SK-N-SH (cell line): ENCODE measurements around the gene DCX. TPM values are rescaled to one million over a fixed set of nuclear protein-coding genes. Genes with fewer than 3 reads are reported as not detected.

Experiments
- CTCF ChIA-PET: fragments of 300-600, 350-600 bp; formaldehyde crosslinking; extraction: SDS; loops from one replicate; lab custom pipeline; 2021; lab: Yijun Ruan, JAX
- POLR2A ChIA-PET: fragments of 350-600 bp; sonication (Branson Sonifier 250); formaldehyde crosslinking; extraction: SDS; loops from one replicate; lab custom pipeline; 2020; ENCODE audit warnings: antibody characterized with exemption, inconsistent platforms; lab: Yijun Ruan, JAX
- DNase-seq: peaks from one replicate; pipeline ENCODE4 v3.0.0; 2012
- H2AFZ ChIP-seq: fragments of 200-600 bp; sonication (generic); 2 replicates; pipeline ENCODE4 v1.8.1; 2016; ENCODE audit warnings: antibody characterized with exemption, mild to moderate bottlenecking, low read depth
- H3F3A ChIP-seq: fragments of 200-600 bp; sonication (generic); replicated peaks from 2 replicates; pipeline ENCODE3; 2016; ENCODE audit warnings: antibody characterized with exemption, mild to moderate bottlenecking; ENCODE audit not compliant: insufficient read depth
- H3K27ac ChIP-seq, 2 experiments: fragments of 200-500 bp in 1 of 2; fragments of 200-600 bp in 1 of 2; sonication (Bioruptor generic) in 1 of 2; sonication (generic), shearing (Covaris generic) in 1 of 2; 2 replicates each; pipeline versions ENCODE4 v1.5.1 to v1.6.1; 2014 to 2016; ENCODE audit warnings: low read depth in 2 of 2, inconsistent platforms in 1 of 2, low read length in 1 of 2, mild to moderate bottlenecking in 1 of 2, mixed read lengths in 1 of 2
- H3K27me3 ChIP-seq: fragments of 200-600 bp; sonication (generic), shearing (Covaris generic); 2 replicates; pipeline ENCODE4 v1.6.1; 2016; ENCODE audit warnings: mixed run types; ENCODE audit not compliant: insufficient read depth
- H3K36me3 ChIP-seq, 2 experiments: fragments of 200-500 bp in 1 of 2; fragments of 200-600 bp in 1 of 2; sonication (Bioruptor generic) in 1 of 2; sonication (generic) in 1 of 2; replicated peaks in 1 of 2; 2 replicates each; pipeline versions ENCODE3 to v1.5.1; 2014 to 2016; ENCODE audit warnings: low read length in 1 of 2, mild to moderate bottlenecking in 1 of 2; ENCODE audit not compliant: insufficient read depth in 2 of 2, control insufficient read depth in 1 of 2
- H3K4me1 ChIP-seq, 2 experiments: fragments of 200-500 bp in 1 of 2; fragments of 200-600 bp in 1 of 2; sonication (Bioruptor generic) in 1 of 2; sonication (generic), shearing (Covaris generic) in 1 of 2; 2 replicates each; pipeline versions ENCODE4 v1.5.1 to v1.6.1; 2014 to 2016; ENCODE audit warnings: low read depth in 1 of 2, low read length in 1 of 2, mixed run types in 1 of 2; ENCODE audit not compliant: insufficient read depth in 2 of 2, control insufficient read depth in 1 of 2
- H3K4me2 ChIP-seq: fragments of 200-600 bp; sonication (generic), shearing (Covaris generic); 2 replicates; pipeline ENCODE4 v1.6.1; 2017; ENCODE audit warnings: mixed run types
- H3K4me3 ChIP-seq, 2 experiments: fragments of 200-500 bp in 1 of 2; fragments of 200-600 bp in 1 of 2; sonication (Bioruptor generic) in 1 of 2; sonication (generic), shearing (Covaris generic) in 1 of 2; 2 replicates each; pipeline versions ENCODE4 v1.5.1 to v1.8.1; 2014 to 2016; ENCODE audit warnings: low read depth in 2 of 2, inconsistent platforms in 1 of 2, low read length in 1 of 2, mild to moderate bottlenecking in 1 of 2, mixed read lengths in 1 of 2, moderate library complexity in 1 of 2
- H3K79me2 ChIP-seq: fragments of 200-600 bp; sonication (generic); 2 replicates; pipeline ENCODE4 v1.8.1; 2017; ENCODE audit warnings: mild to moderate bottlenecking; ENCODE audit not compliant: insufficient read depth
- H3K9ac ChIP-seq: fragments of 200-600 bp; sonication (generic); 2 replicates; pipeline ENCODE4 v1.6.1; 2017; ENCODE audit warnings: mixed run types
- H3K9me2 ChIP-seq: fragments of 200-600 bp; sonication (generic); 2 replicates; pipeline ENCODE4 v1.6.1; 2017; ENCODE audit warnings: mixed run types
- H3K9me3 ChIP-seq: fragments of 200-600 bp; sonication (generic); 2 replicates; pipeline ENCODE4 v1.6.1; 2017; ENCODE audit warnings: mixed run types, mild to moderate bottlenecking, moderate library complexity
- H4K20me1 ChIP-seq: fragments of 200-600 bp; sonication (generic); 2 replicates; pipeline ENCODE4 v1.6.1; 2017; ENCODE audit warnings: mild to moderate bottlenecking, mixed run types; ENCODE audit not compliant: insufficient read depth
- CHD2 ChIP-seq: fragments of 150-350 bp; IDR thresholded peaks from 2 replicates; pipeline ENCODE4 v1.6.1; 2018; ENCODE audit warnings: low read length; ENCODE audit not compliant: partially characterized antibody
- EP300 ChIP-seq, 2 experiments: IDR thresholded peaks; 2 replicates each; pipeline versions ENCODE4 v1.4.0 to v1.6.1; 2012; ENCODE audit warnings: borderline replicate concordance in 1 of 2, low read depth in 1 of 2, low read length in 1 of 2
- EZH2phosphoT487 ChIP-seq: fragments of 200-600 bp; sonication (generic); IDR thresholded peaks from 2 replicates; pipeline ENCODE4 v1.6.1; 2017; ENCODE audit warnings: low read depth, mixed run types, mild to moderate bottlenecking, antibody characterized with exemption, moderate library complexity, borderline replicate concordance
- FOSL2 ChIP-seq: IDR thresholded peaks from 2 replicates; pipeline ENCODE4 v1.4.0; 2012; ENCODE audit warnings: low read depth, mild to moderate bottlenecking, moderate library complexity, borderline replicate concordance
- FOXJ3 ChIP-seq: sonication (generic); formaldehyde crosslinking; IDR thresholded peaks from 2 replicates; pipeline ENCODE4 v1.5.1; 2020; ENCODE audit warnings: mild to moderate bottlenecking, missing genetic modification reagents
- GABPA ChIP-seq: IDR thresholded peaks from 2 replicates; pipeline ENCODE4 v1.4.0; 2012; ENCODE audit warnings: low read depth, mild to moderate bottlenecking
- JUND ChIP-seq: IDR thresholded peaks from 2 replicates; pipeline ENCODE4 v1.4.0; 2012
- MEF2A ChIP-seq: IDR thresholded peaks from 2 replicates; pipeline ENCODE4 v1.4.0; 2012; ENCODE audit warnings: low read depth, borderline replicate concordance
- MXI1 ChIP-seq: IDR thresholded peaks from 2 replicates; pipeline ENCODE4 v1.6.1; 2012; ENCODE audit warnings: mild to moderate bottlenecking, low read depth, low read length, improper control_type of control experiment
- NFIC ChIP-seq: IDR thresholded peaks from 2 replicates; pipeline ENCODE4 v1.4.0; 2012; ENCODE audit warnings: borderline replicate concordance
- RFX5 ChIP-seq: IDR thresholded peaks from 2 replicates; pipeline ENCODE4 v1.6.1; 2012; ENCODE audit warnings: mild to moderate bottlenecking, improper control_type of control experiment, low read length
- RXRA ChIP-seq: IDR thresholded peaks from 2 replicates; pipeline ENCODE4 v1.4.0; 2012; ENCODE audit warnings: low read depth, mild to moderate bottlenecking, borderline replicate concordance
- TAF1 ChIP-seq: IDR thresholded peaks from 2 replicates; pipeline ENCODE4 v1.6.1; 2012; ENCODE audit warnings: low read depth, mild to moderate bottlenecking, low read length, moderate library complexity, borderline replicate concordance
- TCF12 ChIP-seq: IDR thresholded peaks from 2 replicates; pipeline ENCODE4 v1.4.0; 2012
- WGBS: methylation state at CpG from one replicate; pipeline ENCODE4 v1.1.6; 2017; ENCODE audit warnings: low lambda C conversion rate; 5-methylcytosine and 5-hydroxymethylcytosine counted together
- polyA plus RNA-seq, 3 experiments: library from polyadenylated mRNA; depleted of rRNA; stranded (reverse); fragments of >200 nt; gene quantifications; 2 replicates each; pipeline ENCODE4 v1.2.3, GENCODE V29; 2012
- TF ChIP-seq, protein P1 (sequence below): IDR thresholded peaks from 2 replicates; pipeline ENCODE4 v1.6.1; 2012; ENCODE audit warnings: mild to moderate bottlenecking, low read depth, low read length, moderate library complexity
- TF ChIP-seq, protein P2 (sequence below): IDR thresholded peaks from 2 replicates; pipeline ENCODE4; 2012
- TF ChIP-seq, protein P3 (sequence below): fragments of 150-350 bp; IDR thresholded peaks from 2 replicates; pipeline ENCODE4 v1.6.1; 2017; ENCODE audit warnings: antibody characterized with exemption, low read length, low read depth, borderline replicate concordance

DCX gene
- polyA plus RNA-seq, 1 of the 3 experiments (the other 2 are of a cell fraction): 0.26 TPM

DNA sequence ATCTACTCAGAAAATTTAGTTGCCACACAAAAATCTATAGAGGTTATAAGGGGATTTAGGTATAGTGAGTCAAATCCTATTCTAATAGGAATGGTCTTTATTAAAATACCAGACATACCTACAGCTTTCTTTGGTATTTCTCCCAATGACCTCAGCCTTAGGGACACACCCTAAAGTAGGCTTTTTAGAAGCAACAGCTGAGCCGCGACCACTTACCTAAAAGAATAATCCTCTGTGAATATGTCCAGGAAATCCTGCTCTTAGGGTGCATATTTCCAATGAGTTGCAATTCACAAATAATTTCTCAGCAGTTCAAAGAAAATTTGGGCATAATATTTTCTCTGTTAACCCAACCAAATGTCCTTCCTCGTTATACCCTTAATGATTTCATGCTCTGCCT lies 2.7 kb downstream of the DCX start:
- no peaks in the 10 kb centered on the region for H3F3A ChIP-seq
- H3K4me2 ChIP-seq: no peak overlapping the region
- no peaks in the 10 kb centered on the region for H3K36me3 ChIP-seq
- H3K9me3 ChIP-seq: no peaks in the 10 kb centered on the region
- H3K9ac ChIP-seq: no peak overlapping the region
- no peak overlapping the region for H3K27ac ChIP-seq
- POLR2A ChIA-PET: no interaction called here
- no peaks in the 10 kb centered on the region; the same call in 1 of the 2 replicates for H3K27me3 ChIP-seq
- H4K20me1 ChIP-seq: no peaks in the 10 kb centered on the region
- H3K79me2 ChIP-seq: no peaks in the 10 kb centered on the region
- H3K4me1 ChIP-seq: peaks cover 0 to 4% of the 10 kb centered on the region in 2 experiments; a peak in 2 of 4 replicates
- DNase-seq: no peak
- WGBS: 51% methylated on average over 3 of the region's 3 CpGs
- TF ChIP-seq EZH2phosphoT487: no peak
- TF ChIP-seq MXI1: no peak
- TF ChIP-seq MEF2A: no peak
- no peak for TF ChIP-seq FOXJ3 (CRISPR knock-in tag)
- TF ChIP-seq, all 33 proteins: peak for 0
- no peak overlapping the region for H3K4me3 ChIP-seq
- CTCF ChIA-PET: no interaction called here
- no peak overlapping the region for H2AFZ ChIP-seq
- H3K9me2 ChIP-seq: no peaks in the 10 kb centered on the region

DNA sequence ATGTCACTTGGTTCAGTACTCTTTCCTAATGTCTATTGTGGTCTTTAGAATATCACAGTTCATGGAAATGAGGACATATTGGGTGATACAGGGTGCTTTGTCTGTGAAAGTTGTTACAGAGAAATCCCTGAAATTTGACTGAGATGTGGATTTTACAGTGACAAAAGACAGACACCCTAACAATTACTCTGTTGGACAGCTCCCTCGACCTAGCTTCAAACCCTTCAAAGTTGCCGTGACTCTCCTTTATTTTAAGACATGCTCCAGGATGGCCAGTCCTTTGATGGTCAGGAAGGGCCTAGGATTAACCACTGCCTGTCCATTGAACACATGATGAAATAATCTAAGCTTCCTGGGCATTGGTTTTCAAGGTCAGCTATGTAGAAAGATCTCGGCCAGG lies 4.0 kb downstream of the DCX start:
- Histone ChIP-seq H3K4me1 (peaks cover 0 to 4% of the 10 kb centered on the region in 2 experiments; a peak in 2 of 4 replicates), H3K9me3 (no peaks in the 10 kb centered on the region), H3K4me2 (no peak overlapping the region), H3K36me3 (no peaks in the 10 kb centered on the region), H3K79me2 (no peaks in the 10 kb centered on the region), H3K27me3 (no peaks in the 10 kb centered on the region; the same call in 1 of the 2 replicates), H3K9me2 (no peaks in the 10 kb centered on the region), H2AFZ (no peak overlapping the region), H3K27ac (no peak overlapping the region), H3F3A (no peaks in the 10 kb centered on the region), H4K20me1 (no peaks in the 10 kb centered on the region), H3K9ac (no peak overlapping the region), H3K4me3 (no peak overlapping the region)
- TF ChIP-seq CHD2: no peak
- TF ChIP-seq, protein P1, sequence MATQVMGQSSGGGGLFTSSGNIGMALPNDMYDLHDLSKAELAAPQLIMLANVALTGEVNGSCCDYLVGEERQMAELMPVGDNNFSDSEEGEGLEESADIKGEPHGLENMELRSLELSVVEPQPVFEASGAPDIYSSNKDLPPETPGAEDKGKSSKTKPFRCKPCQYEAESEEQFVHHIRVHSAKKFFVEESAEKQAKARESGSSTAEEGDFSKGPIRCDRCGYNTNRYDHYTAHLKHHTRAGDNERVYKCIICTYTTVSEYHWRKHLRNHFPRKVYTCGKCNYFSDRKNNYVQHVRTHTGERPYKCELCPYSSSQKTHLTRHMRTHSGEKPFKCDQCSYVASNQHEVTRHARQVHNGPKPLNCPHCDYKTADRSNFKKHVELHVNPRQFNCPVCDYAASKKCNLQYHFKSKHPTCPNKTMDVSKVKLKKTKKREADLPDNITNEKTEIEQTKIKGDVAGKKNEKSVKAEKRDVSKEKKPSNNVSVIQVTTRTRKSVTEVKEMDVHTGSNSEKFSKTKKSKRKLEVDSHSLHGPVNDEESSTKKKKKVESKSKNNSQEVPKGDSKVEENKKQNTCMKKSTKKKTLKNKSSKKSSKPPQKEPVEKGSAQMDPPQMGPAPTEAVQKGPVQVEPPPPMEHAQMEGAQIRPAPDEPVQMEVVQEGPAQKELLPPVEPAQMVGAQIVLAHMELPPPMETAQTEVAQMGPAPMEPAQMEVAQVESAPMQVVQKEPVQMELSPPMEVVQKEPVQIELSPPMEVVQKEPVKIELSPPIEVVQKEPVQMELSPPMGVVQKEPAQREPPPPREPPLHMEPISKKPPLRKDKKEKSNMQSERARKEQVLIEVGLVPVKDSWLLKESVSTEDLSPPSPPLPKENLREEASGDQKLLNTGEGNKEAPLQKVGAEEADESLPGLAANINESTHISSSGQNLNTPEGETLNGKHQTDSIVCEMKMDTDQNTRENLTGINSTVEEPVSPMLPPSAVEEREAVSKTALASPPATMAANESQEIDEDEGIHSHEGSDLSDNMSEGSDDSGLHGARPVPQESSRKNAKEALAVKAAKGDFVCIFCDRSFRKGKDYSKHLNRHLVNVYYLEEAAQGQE: peak; percentile 73; the same call in 1 of the 2 replicates
- POLR2A ChIA-PET: interaction anchor here (0.6 kb wide), 1 partner anchor 33 kb away, joined by 4 read pairs; no protein-coding TSS in a partner anchor
- WGBS: 27% methylated on average over 3 of the region's 3 CpGs
- CTCF ChIA-PET: interaction anchor here (1.0 kb wide), 1 partner anchor 179 kb away, joined by 3 read pairs; no protein-coding TSS in a partner anchor
- no peak for DNase-seq

GRCh38 chrX:111402344-111402743 lies 9.6 kb downstream of the DCX start:
- no peaks in the 10 kb centered on the region for H3K79me2 ChIP-seq
- WGBS: 8% methylated on average over 2 of the region's 2 CpGs
- no peak for DNase-seq
- no peak overlapping the region for H3K9ac ChIP-seq
- H3K27ac ChIP-seq: no peak overlapping the region
- H2AFZ ChIP-seq: no peak overlapping the region
- H3K27me3 ChIP-seq: no peaks in the 10 kb centered on the region
- ChIA-PET POLR2A (interaction anchor here (1.0 kb wide), 1 partner anchor 30 kb away, joined by 3 read pairs; no protein-coding TSS in a partner anchor), CTCF (no interaction called here)
- no peak overlapping the region for H3K4me3 ChIP-seq
- no peaks in the 10 kb centered on the region for H4K20me1 ChIP-seq
- no peaks in the 10 kb centered on the region for H3K9me2 ChIP-seq
- H3K4me1 ChIP-seq: no peaks in the 10 kb centered on the region; a peak in 1 of 4 replicates
- no peaks in the 10 kb centered on the region for H3K36me3 ChIP-seq
- H3K9me3 ChIP-seq: no peaks in the 10 kb centered on the region
- no peaks in the 10 kb centered on the region for H3F3A ChIP-seq
- no peak overlapping the region for H3K4me2 ChIP-seq
- TF ChIP-seq TCF12: no peak
- TF ChIP-seq FOSL2: no peak
- TF ChIP-seq MEF2A: no peak
- TF ChIP-seq NFIC: no peak
- TF ChIP-seq JUND: no peak
- no peak for TF ChIP-seq RFX5
- TF ChIP-seq, protein P2, sequence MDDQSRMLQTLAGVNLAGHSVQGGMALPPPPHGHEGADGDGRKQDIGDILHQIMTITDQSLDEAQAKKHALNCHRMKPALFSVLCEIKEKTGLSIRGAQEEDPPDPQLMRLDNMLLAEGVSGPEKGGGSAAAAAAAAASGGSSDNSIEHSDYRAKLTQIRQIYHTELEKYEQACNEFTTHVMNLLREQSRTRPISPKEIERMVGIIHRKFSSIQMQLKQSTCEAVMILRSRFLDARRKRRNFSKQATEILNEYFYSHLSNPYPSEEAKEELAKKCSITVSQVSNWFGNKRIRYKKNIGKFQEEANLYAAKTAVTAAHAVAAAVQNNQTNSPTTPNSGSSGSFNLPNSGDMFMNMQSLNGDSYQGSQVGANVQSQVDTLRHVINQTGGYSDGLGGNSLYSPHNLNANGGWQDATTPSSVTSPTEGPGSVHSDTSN: no peak
- no peak for TF ChIP-seq EZH2phosphoT487
- no peak for TF ChIP-seq EP300 (IDR thresholded peaks at IDR 0.05; ENCODE audit: borderline replicate concordance in 1 of 2, low read depth in 1 of 2, low read length in 1 of 2)
- TF ChIP-seq TAF1: no peak
- TF ChIP-seq, protein P3, sequence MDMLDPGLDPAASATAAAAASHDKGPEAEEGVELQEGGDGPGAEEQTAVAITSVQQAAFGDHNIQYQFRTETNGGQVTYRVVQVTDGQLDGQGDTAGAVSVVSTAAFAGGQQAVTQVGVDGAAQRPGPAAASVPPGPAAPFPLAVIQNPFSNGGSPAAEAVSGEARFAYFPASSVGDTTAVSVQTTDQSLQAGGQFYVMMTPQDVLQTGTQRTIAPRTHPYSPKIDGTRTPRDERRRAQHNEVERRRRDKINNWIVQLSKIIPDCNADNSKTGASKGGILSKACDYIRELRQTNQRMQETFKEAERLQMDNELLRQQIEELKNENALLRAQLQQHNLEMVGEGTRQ: no peak
- TF ChIP-seq RXRA: no peak
- no peak for TF ChIP-seq CHD2
- no peak for TF ChIP-seq GABPA
